Measurements from ENCODE around the gene VAC14. TPM values are rescaled to one million over a fixed set of nuclear protein-coding genes. Genes with fewer than 3 reads are reported as not detected.

The VAC14 gene
- total RNA-seq, 2 donors from 2014 or later, result 26.5 to 27.7 TPM

GRCh38 chr16:70790815-70791214, 10.1 kb downstream of the VAC14 start:
- WGBS, 2 donors, result 74 to 76% methylated on average over 8 of the region's 8 CpGs
- H3K4me3 ChIP-seq, result no peak overlapping the region
- TF ChIP-seq CTCF (IDR thresholded peaks at IDR 0.05) (no peak), POLR2A (IDR thresholded peaks at IDR 0.05) (no peak)
- no peaks in the 10 kb centered on the region for H3K4me1 ChIP-seq
- no peaks in the 10 kb centered on the region for H3K9me3 ChIP-seq
- intact Hi-C loops (cut with DNase I), result no loop called here
- no peaks in the 10 kb centered on the region for H3K36me3 ChIP-seq (replicated peaks in 1 of 2; ENCODE audit: insufficient read depth in 1 of 2, low read depth in 2 of 2)
- ATAC-seq, result no peak
- no peak for DNase-seq
- H3K27me3 ChIP-seq, result no peaks in the 10 kb centered on the region
- no peak overlapping the region for H3K27ac ChIP-seq

- H3K36me3 ChIP-seq (replicated peaks in 1 of 2; ENCODE audit: insufficient read depth in 1 of 2, low read depth in 2 of 2), result no peaks in the 10 kb centered on the region
- WGBS, 2 donors, result 80 to 86% methylated on average over 16 of the region's 16 CpGs
- no peak for TF ChIP-seq CTCF (IDR thresholded peaks at IDR 0.05)
- no peak for TF ChIP-seq POLR2A (IDR thresholded peaks at IDR 0.05)
- H3K27ac ChIP-seq, result no peak overlapping the region
- ATAC-seq (no peak), DNase-seq (no peak)
- no peaks in the 10 kb centered on the region for H3K27me3 ChIP-seq
- intact Hi-C loops (cut with DNase I), result no loop called here
- no peak overlapping the region for H3K4me3 ChIP-seq
- H3K9me3 ChIP-seq, result no peaks in the 10 kb centered on the region
- H3K4me1 ChIP-seq, result no peaks in the 10 kb centered on the region
Observed at GRCh38 chr16:70789595-70790447, 11.1 kb downstream of the VAC14 start.

- Histone ChIP-seq H3K4me1 (no peaks in the 10 kb centered on the region), H3K4me3 (no peak overlapping the region), H3K9me3 (no peaks in the 10 kb centered on the region), H3K27me3 (no peaks in the 10 kb centered on the region), H3K27ac (no peak overlapping the region), H3K36me3 (replicated peaks in 1 of 2; ENCODE audit: insufficient read depth in 1 of 2, low read depth in 2 of 2) (peaks cover 3 to 8% of the 10 kb centered on the region in 2 donors)
- 81 to 82% methylated on average over 15 to 18 of the region's 18 CpGs for WGBS, 2 donors
- no peak for TF ChIP-seq CTCF (IDR thresholded peaks at IDR 0.05)
- no peak for TF ChIP-seq POLR2A (IDR thresholded peaks at IDR 0.05)
- DNase-seq (peak in 3 of 4 donors; percentile 27 to 40 (median 39)), ATAC-seq (no peak)
- intact Hi-C loops (cut with DNase I), result no loop called here
Observed at GRCh38 chr16:70788668-70789594, 12.0 kb downstream of the VAC14 start.

- TF ChIP-seq CTCF (IDR thresholded peaks at IDR 0.05), result no peak
- no peak for TF ChIP-seq POLR2A (IDR thresholded peaks at IDR 0.05)
- no peaks in the 10 kb centered on the region for H3K9me3 ChIP-seq
- intact Hi-C loops (cut with DNase I), result no loop called here
- no peak overlapping the region for H3K4me3 ChIP-seq
- WGBS, 2 donors, result 89 to 92% methylated on average over 18 to 19 of the region's 19 CpGs
- H3K36me3 ChIP-seq (replicated peaks in 1 of 2; ENCODE audit: insufficient read depth in 1 of 2, low read depth in 2 of 2), result peaks cover 12 to 29% of the 10 kb centered on the region in 2 donors
- H3K27ac ChIP-seq, result no peak overlapping the region
- ATAC-seq (no peak), DNase-seq (no peak)
- no peaks in the 10 kb centered on the region for H3K27me3 ChIP-seq
- H3K4me1 ChIP-seq, result no peaks in the 10 kb centered on the region
Observed at GRCh38 chr16:70786020-70786755, 14.8 kb downstream of the VAC14 start.
